GM12872 (cell line): Measurements from ENCODE around the gene TRPM2.

Experiments
- TF ChIP-seq, protein P1 (sequence below): IDR thresholded peaks from 3 replicates; pipeline ENCODE4 v1.5.1; 2011; ENCODE audit warnings: low read depth, mild to moderate bottlenecking, low read length, moderate library complexity; ENCODE audit not compliant: insufficient read depth

The TRPM2 gene

DNA sequence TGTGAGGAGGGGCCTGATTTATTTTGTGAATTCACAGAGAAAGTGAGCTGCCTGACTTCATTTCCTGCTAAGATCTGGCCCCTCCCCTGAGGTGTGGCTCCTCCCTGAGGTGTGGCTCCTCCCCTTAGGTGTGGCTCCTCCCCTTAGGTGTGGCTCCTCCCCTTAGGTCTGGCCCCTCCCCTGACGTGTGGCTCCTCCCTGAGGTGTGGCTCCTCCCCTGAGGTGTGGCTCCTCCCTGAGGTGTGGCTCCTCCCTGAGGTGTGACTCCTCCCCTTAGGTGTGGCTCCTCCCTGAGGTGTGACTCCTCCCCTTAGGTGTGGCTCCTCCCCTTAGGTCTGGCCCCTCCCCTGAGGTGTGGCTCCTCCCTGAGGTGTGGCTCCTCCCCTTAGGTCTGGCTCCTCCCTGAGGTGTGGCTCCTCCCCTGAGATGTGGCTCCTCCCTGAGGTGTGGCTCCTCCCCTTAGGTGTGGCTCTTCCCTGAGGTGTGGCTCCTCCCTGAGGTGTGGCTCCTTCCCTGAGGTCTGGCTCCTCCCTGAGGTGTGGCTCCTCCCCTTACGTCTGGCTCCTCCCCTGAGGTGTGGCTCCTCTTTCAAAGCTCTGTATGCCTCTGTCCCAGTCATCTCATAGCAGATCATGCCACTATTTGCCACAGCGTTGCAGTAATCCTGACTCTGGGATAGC, 75.0 kb downstream of the TRPM2 start:
- TF ChIP-seq, protein P1, sequence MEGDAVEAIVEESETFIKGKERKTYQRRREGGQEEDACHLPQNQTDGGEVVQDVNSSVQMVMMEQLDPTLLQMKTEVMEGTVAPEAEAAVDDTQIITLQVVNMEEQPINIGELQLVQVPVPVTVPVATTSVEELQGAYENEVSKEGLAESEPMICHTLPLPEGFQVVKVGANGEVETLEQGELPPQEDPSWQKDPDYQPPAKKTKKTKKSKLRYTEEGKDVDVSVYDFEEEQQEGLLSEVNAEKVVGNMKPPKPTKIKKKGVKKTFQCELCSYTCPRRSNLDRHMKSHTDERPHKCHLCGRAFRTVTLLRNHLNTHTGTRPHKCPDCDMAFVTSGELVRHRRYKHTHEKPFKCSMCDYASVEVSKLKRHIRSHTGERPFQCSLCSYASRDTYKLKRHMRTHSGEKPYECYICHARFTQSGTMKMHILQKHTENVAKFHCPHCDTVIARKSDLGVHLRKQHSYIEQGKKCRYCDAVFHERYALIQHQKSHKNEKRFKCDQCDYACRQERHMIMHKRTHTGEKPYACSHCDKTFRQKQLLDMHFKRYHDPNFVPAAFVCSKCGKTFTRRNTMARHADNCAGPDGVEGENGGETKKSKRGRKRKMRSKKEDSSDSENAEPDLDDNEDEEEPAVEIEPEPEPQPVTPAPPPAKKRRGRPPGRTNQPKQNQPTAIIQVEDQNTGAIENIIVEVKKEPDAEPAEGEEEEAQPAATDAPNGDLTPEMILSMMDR, result no peak

DNA sequence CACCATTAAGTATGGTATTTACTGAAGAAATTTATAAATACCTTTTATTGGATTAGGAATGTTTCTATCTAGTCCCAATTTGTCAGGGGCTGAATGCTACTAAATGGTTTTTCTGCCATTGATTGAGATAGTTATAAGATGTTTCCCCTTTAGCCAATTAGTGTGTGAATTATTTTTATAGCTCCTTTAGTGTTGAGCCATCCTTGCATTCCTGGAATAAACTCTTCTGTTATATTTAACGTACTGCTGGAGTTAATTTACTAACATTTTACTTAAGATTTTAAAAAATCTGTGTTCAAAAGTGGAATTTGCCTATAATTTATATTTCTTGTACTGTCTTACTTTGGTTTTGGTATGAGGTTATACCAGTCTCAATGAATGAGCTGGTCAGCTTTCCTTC, 76.5 kb downstream of the TRPM2 start:
- TF ChIP-seq, protein P1, result no peak

DNA sequence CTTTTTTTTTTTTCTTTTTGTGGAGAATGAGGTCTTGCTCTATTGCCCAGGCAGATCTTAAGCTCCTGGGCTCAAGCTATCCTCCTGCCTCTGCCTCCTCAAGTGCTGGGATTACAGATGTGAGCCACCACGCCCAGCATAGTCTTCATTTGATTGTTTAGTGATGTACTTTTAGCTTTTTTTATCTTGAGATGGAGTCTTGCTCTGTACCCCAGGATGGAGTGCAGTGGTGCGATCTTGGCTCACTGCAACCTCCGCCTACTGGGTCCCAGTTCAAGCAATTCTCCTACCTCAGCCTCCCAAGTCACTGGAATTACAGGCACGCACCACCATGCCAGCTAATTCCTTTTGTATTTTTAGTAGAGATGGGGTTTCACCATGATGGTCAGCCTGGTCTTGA, 77.9 kb downstream of the TRPM2 start:
- TF ChIP-seq, protein P1, result no peak

GRCh38 chr21:44432841-44433790, 79.7 kb downstream of the TRPM2 start:
- TF ChIP-seq, protein P1, result no peak

DNA sequence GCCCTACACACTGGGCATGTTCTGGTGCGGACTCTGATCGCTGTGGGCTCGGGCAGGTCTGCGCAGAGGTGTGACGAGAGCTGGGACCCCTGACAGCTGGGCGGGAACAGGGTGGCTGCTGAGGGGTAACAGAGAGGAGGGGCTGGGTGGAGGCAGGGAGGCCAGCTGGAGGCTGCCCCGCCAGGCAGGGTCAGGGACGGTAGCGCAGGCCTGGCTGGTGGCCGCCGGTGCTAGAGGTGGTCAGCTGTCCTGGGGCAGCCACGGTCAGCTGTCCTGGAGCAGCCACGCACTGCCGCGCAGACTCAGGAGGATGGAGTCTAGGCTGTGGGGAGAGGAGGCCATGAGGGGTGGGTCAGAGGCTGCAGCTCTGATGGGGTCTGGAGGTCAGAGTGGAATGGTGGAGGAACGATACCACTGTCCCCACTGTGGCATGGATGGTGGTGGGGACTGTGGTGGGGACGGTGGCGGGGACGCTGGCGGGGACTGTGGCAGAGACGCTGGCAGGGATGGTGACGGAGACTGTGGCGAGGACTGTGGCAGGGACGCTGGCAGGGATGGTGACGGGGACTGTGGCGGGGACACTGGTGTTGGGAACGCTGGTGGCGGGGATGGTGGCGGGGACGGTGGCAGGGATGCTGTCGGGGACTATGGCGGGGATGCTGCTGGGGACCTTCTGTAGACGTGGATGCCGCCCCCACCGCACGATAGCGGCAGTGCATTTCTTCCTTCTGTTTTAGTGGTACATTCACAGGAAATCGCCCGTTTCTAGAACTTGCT, 80.6 kb downstream of the TRPM2 start:
- TF ChIP-seq, protein P1, result no peak

- TF ChIP-seq, protein P1, result no peak
These were observed 81.1 kb downstream of the TRPM2 start for GRCh38 chr21:44434568-44434925.
